ENCODE results near the gene TRMT61A. TPM values are rescaled to one million over a fixed set of nuclear protein-coding genes. Genes with fewer than 3 reads are reported as not detected.
"Not testable (repeated sequence)": the region's sequence is repeated elsewhere in the genome, so short reads cannot be mapped to it uniquely, and the experiment has no call there.

The TRMT61A gene
- total RNA-seq, 1 donor from 2014 or later: 9.3 TPM

DNA sequence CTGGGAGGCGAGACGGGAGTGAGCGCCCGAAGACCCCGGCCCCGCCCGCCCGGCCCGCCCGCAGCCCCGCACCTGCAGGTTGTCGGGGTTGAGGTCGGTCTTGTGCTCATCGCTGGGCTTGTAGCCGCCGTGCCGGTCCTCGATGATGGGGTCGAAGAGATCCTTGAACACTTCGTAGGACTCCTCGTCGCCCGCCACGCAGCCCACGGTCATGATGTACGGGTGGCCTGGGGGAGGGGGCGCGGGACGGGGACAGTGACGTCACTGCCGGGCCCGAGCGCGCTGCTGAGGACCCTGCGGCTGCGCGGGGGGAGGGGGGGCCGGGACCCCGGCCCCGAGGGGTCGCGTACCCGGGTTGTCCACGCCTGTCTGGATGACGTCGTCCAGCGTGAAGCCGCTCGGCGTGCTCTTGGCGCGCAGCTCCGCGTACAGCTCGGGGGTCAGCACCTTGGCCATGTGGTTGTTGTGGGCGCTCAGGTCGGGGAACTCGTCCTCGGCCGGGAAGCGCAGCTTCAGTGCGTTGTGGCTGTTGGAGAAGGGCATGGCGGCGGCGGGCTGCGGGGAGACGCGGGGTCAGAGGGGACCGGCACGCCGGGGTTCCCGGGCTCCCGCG lies 6.9 kb upstream of the TRMT61A start:
- DNase-seq (ENCODE audit: extremely low read depth, low read depth, low spot score): no peak

GRCh38 chr14:103522649-103523574 lies 6.1 kb upstream of the TRMT61A start, which contains the start of gene CKB:
Gene CKB (minus strand): TSS chr14:103522830. CDS start chr14:103522493, 337 bp downstream.
- DNase-seq (ENCODE audit: extremely low read depth, low read depth, low spot score): no peak

DNA sequence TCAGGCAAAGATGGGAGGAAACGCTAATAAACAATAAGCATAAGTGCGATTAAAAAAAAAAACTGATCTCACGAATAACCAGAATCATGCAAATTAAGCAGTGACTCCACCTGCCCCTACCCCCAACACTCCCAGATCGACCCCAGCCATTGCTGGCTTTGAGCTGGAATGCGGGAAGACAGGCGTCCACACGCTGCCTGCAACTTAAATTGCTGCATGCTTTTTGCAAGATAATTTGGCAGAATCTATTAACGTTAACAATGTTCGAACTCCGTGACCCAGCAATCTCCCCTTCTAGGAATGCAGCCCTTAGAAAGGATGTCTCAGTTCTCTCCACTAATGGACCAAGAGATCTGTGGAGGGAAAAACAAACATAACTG lies 5.4 kb upstream of the TRMT61A start:
- no peak for DNase-seq (ENCODE audit: extremely low read depth, low read depth, low spot score)

GRCh38 chr14:103524002-103524935 lies 4.7 kb upstream of the TRMT61A start:
- DNase-seq (ENCODE audit: extremely low read depth, low read depth, low spot score): no peak

DNA sequence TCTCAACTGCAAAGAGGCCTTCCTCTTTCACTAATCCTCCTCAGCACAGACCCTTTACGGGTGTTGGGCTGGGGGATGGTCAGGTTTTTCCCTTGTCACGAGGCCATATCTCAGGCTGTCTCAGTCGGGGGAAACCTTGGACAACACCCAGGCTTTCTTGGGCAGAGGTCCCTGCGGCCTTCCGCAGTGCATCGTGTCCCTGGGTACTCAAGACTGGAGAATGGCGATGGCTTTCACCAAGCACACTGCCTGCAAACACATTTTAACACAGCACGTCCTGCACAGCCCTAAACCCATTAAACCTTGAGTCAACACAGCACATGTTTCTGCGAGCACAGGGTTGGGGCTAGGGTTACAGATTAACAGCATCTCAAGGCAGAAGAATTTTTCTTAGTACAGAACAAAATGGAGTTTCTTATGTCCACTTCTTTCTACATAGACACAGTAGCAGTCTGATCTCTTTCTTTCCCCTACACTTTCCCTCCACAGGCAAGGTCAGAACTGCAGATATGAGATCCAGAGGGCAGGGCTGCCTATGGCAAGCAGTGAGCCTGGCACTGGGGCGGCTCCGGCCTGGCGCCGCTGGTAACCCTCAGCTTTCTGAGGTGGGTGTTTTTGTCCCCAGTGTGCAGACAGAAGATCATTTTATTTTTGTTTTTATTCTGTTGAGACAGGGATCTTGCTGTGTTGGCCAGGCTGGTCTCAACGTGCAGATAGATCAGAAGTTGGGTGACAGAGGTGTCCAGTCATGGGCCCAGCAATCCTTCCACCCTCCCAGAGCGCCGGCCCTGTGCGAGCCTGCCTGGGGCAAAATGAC lies 3.4 kb upstream of the TRMT61A start:
- DNase-seq (ENCODE audit: extremely low read depth, low read depth, low spot score): not testable (repeated sequence)

DNA sequence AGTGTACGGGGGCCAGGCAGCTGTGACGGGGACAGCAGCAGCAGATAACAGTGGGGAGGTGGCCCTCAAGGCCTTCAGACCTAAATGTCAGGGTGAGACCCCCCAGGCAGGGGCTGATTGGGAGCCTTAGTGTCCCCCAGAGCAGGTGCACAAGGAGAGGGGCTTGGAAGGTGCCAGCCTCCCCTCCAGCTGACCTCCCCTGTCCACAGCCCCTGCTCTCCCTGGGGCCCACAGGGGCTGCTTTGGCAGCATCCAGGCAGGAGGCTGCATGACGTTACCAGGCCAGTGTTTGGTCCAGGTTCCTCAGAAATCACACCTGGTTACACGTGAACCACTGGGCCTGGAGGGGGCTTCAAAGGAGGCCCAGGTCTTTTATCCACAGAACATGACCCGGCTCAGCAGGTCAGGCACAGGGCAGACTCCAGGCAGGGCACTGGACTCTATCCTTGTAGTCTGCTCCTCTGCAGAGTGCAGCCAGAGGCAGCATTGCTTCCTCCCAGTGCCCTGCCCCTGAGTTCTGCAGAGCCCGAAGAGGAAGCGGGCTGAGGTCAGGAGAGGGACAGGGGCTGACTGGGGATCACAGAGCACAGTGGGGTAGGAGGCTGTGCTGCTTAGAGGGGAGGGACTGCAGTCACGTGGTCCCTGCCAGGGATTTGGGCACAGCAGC lies 2.6 kb upstream of the TRMT61A start:
- DNase-seq (ENCODE audit: extremely low read depth, low read depth, low spot score): no peak

- DNase-seq (ENCODE audit: extremely low read depth, low read depth, low spot score): no peak
These were observed 2.1 kb upstream of the TRMT61A start for GRCh38 chr14:103526914-103527248.

GRCh38 chr14:103527408-103528145 lies 1.4 kb upstream of the TRMT61A start:
- no peak for DNase-seq (ENCODE audit: extremely low read depth, low read depth, low spot score)

DNA sequence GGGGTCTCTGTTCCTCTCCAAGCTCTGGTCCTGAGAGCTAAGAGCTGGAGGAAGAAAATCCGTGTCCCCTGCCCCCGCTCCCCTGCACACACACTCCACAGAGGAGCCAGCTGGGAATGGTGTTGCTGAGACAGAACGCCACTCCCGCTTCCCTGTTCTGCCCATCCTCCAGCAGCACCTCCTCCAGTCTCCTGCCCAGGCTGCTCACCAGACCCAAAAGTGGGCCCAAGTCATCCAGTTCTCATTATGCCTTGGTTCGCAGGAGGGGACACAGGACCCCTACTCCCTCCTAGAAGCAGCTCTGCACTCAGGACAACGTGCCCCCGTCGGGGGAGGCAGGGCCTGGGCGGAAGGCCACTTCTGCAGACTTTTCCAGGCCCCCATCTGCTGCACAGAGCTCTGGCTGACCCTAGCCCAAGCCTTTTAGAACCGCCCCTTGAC lies 830 bp upstream of the TRMT61A start:
- no peak for DNase-seq (ENCODE audit: extremely low read depth, low read depth, low spot score)

DNA sequence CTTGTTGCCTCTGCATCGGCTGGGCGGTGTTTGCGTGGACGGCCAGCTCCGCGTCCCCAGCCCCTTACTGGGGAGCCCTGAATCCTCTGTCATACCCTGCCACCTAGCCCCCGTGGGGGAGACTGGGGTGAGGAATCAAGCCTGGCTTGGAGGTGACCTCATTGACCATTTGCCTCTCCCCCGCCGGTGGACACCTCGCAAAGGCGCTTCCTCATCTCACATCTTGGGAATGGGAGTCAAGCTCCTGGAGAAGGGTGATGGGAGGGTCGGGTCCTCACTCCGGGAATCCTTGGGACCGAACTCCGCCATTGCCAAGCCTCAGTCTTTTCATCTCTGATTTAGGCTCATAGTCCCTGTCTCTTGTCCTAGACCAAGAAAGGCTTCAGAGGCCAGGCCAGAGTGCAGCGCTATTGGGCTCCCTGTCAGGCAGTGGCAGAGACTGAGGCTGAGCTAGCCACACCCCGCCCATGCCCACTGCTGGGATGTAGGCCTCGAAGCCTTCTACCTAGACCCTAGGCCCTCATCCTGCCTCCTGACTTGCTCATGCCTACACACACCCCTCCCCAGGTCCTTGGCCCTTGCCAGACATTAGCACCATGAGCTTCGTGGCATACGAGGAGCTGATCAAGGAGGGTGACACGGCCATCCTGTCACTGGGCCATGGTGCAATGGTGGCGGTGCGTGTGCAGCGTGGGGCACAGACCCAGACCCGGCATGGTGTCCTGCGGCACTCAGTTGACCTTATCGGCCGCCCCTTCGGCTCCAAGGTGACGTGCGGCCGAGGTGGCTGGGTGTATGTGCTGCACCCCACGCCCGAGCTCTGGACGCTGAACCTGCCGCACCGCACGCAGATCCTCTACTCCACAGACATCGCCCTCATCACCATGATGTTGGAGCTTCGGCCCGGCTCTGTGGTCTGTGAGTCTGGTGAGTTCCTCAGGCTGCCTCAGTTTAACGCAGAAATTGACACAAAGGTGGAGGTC lies 678 bp downstream of the TRMT61A start:
- no peak for DNase-seq (ENCODE audit: extremely low read depth, low read depth, low spot score)

- no peak for DNase-seq (ENCODE audit: extremely low read depth, low read depth, low spot score)
These were observed 1.4 kb downstream of the TRMT61A start for GRCh38 chr14:103530390-103530789.

GRCh38 chr14:103530831-103531230 lies 1.8 kb downstream of the TRMT61A start:
- DNase-seq (ENCODE audit: extremely low read depth, low read depth, low spot score): no peak

GRCh38 chr14:103531421-103532215 lies 2.6 kb downstream of the TRMT61A start:
- DNase-seq (ENCODE audit: extremely low read depth, low read depth, low spot score): no peak

DNA sequence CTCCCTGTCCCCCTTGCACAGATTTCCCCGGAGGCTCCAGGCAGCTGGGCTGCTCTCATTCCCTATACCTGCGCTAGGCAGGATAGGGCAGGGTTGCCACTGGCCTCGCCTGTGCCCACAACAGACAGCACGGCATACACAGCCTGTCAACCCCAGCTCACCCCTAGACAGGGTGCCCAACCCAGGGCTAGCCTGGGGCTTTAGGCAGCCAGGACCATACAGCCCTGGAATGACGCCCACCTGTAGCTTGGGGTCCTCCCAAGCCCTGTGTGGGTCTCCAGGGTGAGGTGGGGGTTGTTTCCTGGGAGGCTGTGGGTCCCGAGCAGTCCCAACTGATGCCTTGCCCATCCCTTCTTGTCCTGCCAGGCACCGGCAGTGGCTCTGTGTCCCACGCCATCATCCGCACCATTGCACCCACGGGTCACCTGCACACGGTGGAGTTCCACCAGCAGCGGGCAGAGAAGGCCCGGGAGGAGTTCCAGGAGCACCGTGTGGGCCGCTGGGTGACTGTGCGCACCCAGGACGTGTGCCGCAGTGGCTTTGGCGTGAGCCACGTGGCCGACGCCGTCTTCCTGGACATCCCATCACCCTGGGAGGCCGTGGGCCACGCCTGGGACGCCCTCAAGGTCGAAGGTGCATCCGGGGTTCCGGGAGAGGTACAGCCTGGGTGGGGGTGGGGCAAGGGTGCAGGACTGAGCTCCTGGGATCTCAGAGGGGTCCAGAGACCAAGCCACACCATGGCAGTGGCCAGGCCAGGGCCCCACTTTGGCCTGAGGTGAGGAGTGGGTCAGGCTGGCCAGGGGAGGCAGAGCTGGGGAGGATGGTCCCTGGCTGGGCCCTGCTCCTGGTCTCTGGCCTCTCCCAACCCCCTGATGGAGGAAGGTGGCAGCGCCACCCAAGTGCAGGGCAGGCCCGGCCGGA lies 3.5 kb downstream of the TRMT61A start:
- no peak for DNase-seq (ENCODE audit: extremely low read depth, low read depth, low spot score)

DNA sequence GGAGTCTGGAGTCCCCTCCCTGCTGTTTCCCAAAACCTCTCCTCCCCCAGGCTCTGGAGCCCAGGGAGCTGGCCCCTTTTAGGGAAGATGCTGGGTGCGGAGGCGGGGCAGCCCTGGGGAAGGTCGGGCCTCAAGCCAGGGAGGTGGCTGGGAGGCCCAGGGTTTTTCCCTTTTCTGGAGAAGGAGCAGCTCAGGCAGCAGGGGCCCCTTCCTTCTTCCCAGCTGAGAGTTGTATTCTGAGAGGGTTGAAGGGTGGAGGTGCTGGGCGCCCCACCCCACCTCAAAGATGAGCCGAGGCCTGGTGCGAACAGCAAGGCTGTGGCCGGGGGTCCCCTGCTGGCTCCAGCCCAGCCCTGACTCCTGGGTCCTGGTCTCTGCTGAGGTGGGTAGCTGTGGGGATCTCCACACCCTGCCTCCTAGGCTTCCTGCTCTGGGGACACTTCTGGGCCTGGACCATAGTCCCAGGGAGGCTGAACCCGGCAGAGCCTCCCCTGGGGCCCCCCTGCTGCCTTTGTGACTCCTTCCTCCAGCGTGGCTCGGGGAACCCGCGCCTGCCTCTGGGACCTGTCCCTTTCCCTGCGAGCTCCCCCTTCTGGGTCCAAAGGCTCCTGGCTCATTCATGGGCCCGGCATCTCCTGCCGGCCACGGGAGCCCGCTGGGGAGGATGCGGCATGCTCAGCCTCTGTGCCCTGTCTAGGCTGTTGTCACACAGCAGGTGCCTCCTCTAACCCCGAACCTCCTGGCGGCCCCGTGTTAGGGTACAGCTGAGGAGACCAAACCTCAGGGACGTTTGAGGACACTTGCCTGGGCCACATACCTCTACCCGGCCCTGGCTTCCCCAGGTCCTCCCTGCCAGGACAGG lies 4.4 kb downstream of the TRMT61A start:
- DNase-seq (ENCODE audit: extremely low read depth, low read depth, low spot score): no peak
